ENCODE results near the gene TIMM17A. TPM values are rescaled to one million over a fixed set of nuclear protein-coding genes. Genes with fewer than 3 reads are reported as not detected.

TIMM17A gene
- total and polyA plus RNA-seq, 2 experiments from 2014 or later, result 32.9 to 110 TPM

- Histone ChIP-seq H3K27ac (no peak overlapping the region), H3K4me3 (no peak overlapping the region), H3K36me3 (peaks cover 47% of the 10 kb centered on the region), H3K4me1 (ENCODE audit: low read depth) (peaks cover 4% of the 10 kb centered on the region), H3K27me3 (no peaks in the 10 kb centered on the region), H3K9me3 (ENCODE audit: low read depth) (no peaks in the 10 kb centered on the region)
- DNase-seq (ENCODE audit: low read depth in 1 of 2, low spot score in 1 of 2), result no peak
- no peak for TF ChIP-seq CTCF (IDR thresholded peaks at IDR 0.05; ENCODE audit: low read depth, low read length)
Observed at GRCh38 chr1:202002507-202002906, 47.2 kb downstream of the TIMM17A start.

GRCh38 chr1:202004711-202005110 lies 49.4 kb downstream of the TIMM17A start:
- TF ChIP-seq CTCF (IDR thresholded peaks at IDR 0.05; ENCODE audit: low read depth, low read length), result no peak
- Histone ChIP-seq H3K36me3 (peaks cover 42% of the 10 kb centered on the region), H3K9me3 (ENCODE audit: low read depth) (no peaks in the 10 kb centered on the region), H3K27ac (no peak overlapping the region), H3K4me3 (no peak overlapping the region), H3K4me1 (ENCODE audit: low read depth) (peaks cover 14% of the 10 kb centered on the region), H3K27me3 (no peaks in the 10 kb centered on the region)
- no peak for DNase-seq (ENCODE audit: low read depth in 1 of 2, low spot score in 1 of 2)

- peak; percentile 38 for TF ChIP-seq CTCF (IDR thresholded peaks at IDR 0.05; ENCODE audit: low read depth, low read length)
- peaks cover 37% of the 10 kb centered on the region for H3K36me3 ChIP-seq
- H3K27ac ChIP-seq, result peak overlapping the region; percentile 24
- H3K4me3 ChIP-seq, result no peak overlapping the region
- H3K4me1 ChIP-seq (ENCODE audit: low read depth), result peaks cover 24% of the 10 kb centered on the region
- DNase-seq (ENCODE audit: low read depth in 1 of 2, low spot score in 1 of 2), result peak; percentile 32 to 45
- H3K9me3 ChIP-seq (ENCODE audit: low read depth), result no peaks in the 10 kb centered on the region
- no peaks in the 10 kb centered on the region for H3K27me3 ChIP-seq
Observed at GRCh38 chr1:202005958-202006357, 50.7 kb downstream of the TIMM17A start.

GRCh38 chr1:202007304-202007703 lies 52.0 kb downstream of the TIMM17A start:
- Histone ChIP-seq H3K4me1 (ENCODE audit: low read depth) (peaks cover 30% of the 10 kb centered on the region), H3K9me3 (ENCODE audit: low read depth) (no peaks in the 10 kb centered on the region)

GRCh38 chr1:202007805-202008489 lies 52.6 kb downstream of the TIMM17A start:
- Histone ChIP-seq H3K9me3 (ENCODE audit: low read depth) (no peaks in the 10 kb centered on the region), H3K4me1 (ENCODE audit: low read depth) (peaks cover 30% of the 10 kb centered on the region), H3K4me3 (no peak overlapping the region), H3K27me3 (no peaks in the 10 kb centered on the region), H3K36me3 (peaks cover 28% of the 10 kb centered on the region), H3K27ac (peak overlapping the region; percentile 78)
- peak; percentile 49 to 53 for DNase-seq (ENCODE audit: low read depth in 1 of 2, low spot score in 1 of 2)
- TF ChIP-seq CTCF (IDR thresholded peaks at IDR 0.05; ENCODE audit: low read depth, low read length), result no peak

More at GRCh38 chr1:202007304-202007703, 52.0 kb downstream of the TIMM17A start:
- no peaks in the 10 kb centered on the region for H3K27me3 ChIP-seq
- peak overlapping the region; percentile 78 for H3K27ac ChIP-seq
- DNase-seq (ENCODE audit: low read depth in 1 of 2, low spot score in 1 of 2), result no peak
- no peak overlapping the region for H3K4me3 ChIP-seq
- no peak for TF ChIP-seq CTCF (IDR thresholded peaks at IDR 0.05; ENCODE audit: low read depth, low read length)
- peaks cover 34% of the 10 kb centered on the region for H3K36me3 ChIP-seq
